GM11168 (cell line): ENCODE measurements around the gene SLC2A4.
"Not testable (repeated sequence)": the region's sequence is repeated elsewhere in the genome, so short reads cannot be mapped to it uniquely, and the experiment has no call there.

Experiments
- in situ Hi-C: fragments of 300-500 bp; cut with MboI; formaldehyde crosslinking; loops from one replicate; pipeline ENCODE4 v1.12.0; 2022; ENCODE audit warnings: low sequenced_read_pairs; ENCODE audit not compliant: unreplicated experiment

The SLC2A4 gene

DNA sequence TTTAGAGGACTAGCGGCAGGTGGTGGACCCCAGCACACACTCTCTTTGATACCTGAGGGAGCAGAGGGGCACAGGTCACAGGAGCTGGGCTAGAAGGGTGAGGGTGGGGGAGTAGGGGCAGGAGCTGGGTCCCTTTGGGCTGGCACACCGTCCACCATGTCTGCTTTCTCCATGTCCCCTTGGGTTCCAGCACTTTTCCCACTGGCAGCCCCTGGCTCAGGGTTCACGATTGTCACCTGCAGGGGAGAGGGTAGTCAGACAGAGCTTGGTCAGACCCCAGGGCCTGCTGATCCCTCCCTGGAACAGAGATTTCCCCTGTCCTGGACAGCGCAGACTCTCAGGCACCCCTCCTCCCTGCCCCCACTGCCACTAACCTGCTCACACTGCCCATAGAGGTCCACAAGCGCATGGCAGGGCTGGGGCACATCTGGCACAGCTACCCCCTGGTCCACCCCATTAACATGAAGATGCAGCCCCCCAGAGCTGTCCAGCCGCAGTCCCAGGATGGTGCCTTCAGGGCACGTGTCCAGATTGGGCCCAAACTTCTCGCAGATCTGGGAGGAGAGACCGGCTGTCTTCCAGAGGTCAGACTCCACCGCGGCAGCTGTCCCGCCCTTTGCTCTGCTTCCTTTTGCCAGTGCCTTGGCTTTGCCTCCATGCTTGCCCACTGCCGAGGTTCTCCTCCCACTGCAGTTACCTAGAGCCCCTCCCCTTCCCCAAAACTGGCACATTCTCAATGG is 36.8 kb downstream of the SLC2A4 start:
- in situ Hi-C loops, result no loop called here

DNA sequence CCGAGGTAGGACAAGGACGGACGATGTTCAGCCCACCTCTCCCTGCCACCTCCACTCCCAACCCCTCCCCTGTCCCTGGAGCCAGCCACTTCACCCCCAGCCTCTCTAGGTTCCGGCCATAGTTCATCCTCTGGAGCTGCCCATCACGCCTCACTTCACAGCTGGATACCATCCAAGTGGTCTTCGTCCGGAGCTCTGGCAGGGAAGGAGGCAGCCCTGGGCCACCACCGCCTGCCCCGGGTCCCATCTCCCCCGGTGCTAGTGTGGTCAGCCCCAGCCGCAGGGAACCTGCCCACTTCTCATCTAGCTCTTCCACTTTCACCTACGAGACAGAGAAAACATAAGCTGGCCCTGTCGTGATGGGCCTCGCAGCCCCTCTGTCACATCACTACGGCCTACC is 39.9 kb downstream of the SLC2A4 start:
- in situ Hi-C loops, result no loop called here

DNA sequence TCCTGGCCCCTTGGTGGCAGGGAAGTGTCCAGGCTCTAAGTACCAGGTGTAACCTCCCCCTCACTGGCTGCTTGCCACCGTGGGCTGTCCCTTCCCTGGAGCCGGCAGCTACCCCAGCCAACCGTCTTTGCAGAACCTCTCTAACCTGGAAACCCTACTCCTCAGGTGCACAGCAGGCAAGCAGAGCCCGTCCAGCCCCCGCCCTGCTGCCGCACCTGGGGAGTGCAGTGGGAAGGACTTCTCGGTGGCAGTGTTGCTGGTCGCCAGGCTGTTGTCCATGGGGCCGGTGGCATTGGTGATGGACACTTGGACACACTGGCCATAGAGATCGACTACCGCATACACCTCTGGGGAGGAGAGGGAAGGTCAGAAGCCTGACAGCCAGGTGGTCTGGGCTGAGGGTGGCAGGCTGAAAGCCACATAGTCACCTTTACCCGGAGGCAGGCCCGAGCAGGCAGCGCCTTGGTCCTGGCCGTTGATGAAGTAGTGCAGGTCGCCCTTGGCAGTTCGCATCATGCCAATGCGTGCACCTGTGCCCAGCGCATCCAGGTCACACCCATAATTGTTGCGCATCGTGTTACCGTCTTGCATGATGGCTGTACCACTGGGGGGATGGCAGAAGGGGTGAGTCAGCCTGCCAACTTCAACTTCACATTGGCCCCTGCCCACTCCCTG is 41.1 kb downstream of the SLC2A4 start:
- in situ Hi-C loops, result no loop called here

DNA sequence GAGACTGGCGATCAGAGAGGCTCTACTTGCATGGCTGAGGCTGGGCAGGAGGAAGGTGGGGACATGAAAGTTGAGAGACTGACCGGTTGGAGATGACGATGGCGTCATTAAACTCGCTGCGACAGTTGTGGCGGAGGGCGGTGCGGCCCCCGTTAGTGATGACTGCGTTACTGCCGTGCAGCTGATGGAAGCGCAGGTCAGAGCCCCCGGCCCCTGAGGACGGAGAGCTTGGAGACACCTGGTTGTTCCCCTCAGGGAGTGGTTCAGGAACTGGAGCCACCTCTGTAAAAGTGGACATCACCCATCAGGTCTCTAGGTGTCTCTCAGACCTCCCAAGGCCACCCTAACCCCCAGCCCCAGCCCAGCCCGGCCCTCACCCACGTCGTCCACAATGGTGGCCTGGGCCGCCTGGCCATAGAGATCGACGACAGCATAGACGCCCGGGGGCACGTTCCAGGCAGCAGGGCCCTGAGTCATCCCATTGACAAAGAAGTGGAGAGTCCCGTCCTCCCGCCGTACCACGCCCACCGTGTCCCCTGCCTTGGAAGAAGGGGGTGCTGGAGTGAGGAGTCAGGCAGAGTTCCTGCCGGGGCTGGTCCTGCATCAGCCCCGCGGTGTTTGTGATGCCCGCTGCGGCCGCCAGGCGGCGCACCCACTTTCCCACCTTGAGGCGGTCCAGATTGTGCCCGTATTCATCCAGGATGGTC is 42.4 kb downstream of the SLC2A4 start:
- in situ Hi-C loops, result no loop called here

DNA sequence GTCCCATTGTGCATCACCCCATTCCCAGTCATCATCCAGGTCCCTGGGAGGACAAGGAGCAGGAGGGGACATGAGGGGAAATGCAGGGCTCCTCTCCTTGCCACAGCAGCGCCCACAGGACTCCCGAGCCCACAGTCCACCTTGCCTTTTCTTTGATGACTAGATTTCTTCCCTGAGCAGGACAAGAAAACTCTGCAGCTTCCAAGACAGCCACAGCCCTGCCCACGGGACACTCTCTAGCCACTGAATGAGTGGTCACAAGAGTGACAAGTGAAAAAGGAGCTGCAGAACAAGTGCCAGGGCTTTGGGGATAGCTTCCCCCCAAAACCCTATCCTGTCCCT is 42.9 kb downstream of the SLC2A4 start:
- in situ Hi-C loops, result no loop called here

DNA sequence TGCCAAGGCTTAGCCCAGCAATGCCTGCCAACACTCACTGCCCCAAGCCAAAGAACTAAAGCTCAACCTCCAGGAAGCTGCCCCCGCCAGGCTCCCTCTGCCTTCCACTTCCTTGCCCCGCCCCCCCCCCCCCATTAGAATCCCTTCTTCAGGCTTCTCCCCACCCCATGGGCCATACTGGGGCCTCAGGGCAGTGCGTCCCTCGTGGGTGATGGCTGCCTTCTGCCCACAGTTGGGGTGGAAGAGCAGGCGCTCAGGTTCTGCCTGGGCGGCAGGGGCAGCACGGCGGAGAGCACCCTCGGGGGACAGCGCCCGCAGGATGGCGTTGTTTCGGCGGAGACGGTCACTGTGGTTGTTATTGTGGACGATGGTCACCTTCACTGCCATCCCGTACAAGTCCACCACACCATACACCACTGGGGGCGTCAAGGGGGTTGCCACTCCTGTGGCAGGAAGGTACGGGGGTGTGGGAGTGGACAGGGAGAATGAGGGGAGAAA is 43.6 kb downstream of the SLC2A4 start:
- in situ Hi-C loops, result no loop called here

DNA sequence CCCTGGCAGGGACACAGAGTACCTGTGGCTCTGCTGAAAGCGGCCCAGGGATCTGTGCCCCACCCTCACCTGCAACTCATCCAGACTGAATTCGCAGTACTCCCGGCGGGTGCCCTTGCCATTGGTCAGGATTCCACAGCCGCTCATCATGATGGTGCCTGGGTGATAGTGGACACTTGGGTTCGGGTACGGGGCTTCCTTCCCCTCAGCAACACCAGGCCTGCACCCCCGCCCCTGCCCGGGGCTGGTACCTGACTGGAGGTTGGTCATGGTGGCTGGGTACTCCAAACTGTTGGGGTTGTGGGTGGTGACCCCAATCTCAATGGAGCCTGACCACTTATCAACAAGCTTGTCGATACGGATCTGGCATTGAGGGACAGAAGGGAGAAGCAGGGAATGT is 44.7 kb downstream of the SLC2A4 start:
- in situ Hi-C loops, result no loop called here

DNA sequence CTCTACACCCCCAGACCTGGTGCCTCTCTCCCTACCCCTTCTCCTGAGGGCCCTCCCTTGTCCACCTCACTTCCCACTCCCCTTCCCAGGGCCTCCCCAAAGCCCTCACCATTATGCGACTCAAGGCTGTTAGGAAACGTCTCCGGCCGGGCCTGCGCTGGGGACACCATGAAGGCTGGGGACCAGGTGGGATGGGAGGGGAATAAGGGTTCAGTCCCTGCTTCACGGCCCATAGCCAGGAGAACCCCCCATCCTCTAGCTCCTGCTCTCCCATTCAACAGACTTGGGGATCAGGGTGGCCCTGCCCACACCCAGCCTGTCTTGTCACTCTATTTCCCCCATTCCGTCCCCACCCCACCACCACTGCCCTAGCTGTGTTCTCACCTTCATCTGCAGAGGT is 45.5 kb downstream of the SLC2A4 start:
- in situ Hi-C loops, result no loop called here

DNA sequence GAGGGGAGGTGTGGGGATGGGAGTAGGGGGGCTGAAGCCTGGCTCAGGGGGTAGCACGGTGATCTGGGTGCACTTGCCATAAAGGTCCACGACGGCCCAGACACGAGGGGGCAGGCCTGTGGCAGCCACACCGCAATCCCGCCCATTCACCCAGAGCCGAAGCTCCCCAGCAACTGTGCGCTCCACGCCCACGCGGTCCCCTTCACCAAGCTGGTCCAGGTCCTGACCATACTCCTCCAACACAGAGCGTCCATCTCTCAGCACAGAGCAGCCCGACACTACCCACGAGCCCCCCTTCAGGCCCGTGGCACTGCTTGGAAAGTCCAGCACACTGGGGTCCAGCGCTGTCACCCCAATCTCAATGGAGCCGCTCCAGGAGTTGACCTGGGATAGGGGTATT is 46.0 kb downstream of the SLC2A4 start:
- in situ Hi-C loops, result no loop called here

DNA sequence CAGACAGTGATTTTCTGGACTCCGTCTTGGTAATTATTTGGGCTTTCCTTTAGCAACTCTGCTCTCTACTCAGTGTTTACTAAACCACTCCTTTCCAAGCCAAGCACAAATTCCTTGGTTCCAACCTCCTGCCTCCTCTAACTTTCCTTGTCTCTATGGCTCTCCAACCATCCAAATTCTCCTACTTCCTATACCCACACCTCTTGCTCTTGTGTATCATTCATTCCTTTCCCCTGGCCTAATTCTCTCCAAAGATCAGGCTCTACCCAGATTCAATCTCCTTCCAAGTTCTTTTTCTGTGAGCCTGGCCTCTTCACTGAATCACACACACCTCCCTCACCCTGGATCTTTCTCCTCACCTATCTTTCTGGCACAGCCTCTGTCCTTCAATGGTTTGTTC is 46.5 kb downstream of the SLC2A4 start:
- in situ Hi-C loops, result no loop called here

DNA sequence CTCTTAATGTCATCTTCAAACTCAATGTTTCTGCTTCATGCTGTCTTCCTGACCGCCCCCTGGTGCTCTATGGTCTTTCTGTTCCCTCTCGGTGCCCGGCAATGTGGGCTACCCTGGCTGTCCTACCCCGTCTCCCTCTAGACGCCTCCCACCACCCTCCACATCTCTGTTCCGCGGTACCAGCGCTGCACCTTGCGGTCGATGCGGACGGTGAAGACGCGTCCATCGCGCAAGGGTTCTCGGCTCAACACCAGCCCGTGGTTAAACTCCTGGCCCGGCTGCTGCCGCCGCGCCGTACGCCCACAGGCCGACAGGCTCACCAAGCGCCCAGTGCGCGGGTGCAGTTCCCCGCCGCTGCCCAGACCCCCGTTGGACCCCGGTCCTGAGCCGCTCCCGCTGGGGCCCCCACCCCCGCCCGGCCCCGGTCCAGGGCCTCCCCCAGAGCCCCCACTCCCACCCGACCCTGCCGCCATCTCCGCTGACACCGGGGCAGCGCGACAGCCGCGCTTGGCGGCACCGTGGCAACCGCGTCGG is 47.4 kb downstream of the SLC2A4 start, which contains the start of gene NEURL4:
TSS of gene NEURL4 (minus strand) at position 496 of the 534 bp plus-strand sequence. CDS start at position 473, 23 bp downstream.
- in situ Hi-C loops, result no loop called here

DNA sequence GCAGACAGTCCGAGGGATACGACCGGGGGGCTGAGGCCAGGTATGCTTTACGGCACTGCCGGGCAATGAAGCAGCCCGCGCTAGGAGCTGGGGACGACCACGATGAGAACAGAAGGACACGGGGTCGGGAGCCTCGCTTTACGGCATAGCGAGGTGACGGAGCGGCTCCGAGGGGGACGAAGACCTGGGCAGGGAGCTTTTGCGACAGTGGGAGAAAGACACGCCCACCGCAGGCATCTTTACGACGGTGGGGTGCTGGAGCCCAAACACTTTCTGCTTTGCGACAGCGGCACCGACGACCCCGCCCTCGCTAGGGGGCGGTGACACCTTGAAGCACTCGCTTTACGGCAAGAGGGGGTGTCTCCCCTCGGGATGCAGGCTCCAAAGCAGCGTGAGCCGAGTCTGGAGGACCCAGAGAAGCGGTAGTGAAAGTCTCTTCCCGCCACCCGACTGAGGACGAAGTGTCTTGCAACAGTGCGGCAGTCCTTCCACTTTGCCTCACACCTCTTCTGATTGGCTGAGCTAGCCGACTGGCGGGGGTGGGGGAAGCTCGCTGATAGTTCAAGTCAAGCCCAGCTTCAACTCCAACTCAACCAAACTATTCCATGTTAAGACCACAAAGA is 48.0 kb downstream of the SLC2A4 start:
- in situ Hi-C loops, result no loop called here

DNA sequence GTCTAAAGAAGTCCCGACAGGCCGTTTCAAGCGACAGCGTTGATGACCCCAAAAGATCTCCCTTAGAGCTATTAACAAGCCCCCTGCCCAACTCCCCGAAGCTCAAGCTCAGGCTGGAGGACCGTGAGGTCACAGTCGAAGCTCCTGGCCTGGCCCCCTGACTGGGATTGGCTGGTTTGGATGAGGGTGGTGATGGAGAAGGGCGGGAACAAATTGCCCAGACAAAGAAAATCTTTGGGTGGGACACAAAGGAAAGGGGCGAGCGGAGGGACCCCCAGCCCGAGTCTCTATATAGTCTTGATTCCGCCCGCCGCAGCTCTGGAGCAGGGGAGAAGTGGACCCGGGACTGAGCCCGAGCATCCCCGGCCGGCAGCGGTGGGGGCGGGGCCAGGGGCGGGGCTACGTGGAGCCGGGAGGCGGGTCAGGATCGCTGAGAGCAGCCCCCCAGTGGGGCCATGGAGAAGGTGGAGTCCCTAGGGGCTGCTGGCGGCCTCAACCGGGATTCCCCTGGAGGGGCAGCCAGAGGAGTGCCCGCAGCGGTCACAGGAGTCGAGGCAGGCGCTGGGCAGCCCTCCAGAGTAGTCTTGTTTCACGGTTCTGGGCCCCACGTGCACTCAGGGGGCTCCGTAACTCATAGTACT is 48.6 kb downstream of the SLC2A4 start:
- in situ Hi-C loops, result no loop called here

DNA sequence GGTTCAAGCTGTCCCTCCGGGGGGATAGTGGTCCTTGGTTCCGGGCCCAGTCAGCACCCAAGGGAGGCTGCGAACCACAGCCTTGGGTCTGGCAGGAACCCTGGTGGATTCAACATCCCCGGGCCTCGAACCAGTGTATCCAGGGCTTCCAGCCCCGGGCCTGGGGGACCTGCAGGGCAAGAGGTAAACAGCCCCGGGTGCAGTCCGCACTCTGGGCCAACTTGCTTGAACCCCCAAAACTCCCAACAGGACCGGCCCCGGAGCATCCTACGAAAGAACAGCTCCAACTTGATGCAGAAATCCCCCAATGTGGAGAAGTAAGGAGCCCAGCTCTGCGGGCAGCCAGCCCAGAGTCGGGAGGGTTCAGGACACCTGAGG is 49.1 kb downstream of the SLC2A4 start:
- in situ Hi-C loops, result no loop called here

DNA sequence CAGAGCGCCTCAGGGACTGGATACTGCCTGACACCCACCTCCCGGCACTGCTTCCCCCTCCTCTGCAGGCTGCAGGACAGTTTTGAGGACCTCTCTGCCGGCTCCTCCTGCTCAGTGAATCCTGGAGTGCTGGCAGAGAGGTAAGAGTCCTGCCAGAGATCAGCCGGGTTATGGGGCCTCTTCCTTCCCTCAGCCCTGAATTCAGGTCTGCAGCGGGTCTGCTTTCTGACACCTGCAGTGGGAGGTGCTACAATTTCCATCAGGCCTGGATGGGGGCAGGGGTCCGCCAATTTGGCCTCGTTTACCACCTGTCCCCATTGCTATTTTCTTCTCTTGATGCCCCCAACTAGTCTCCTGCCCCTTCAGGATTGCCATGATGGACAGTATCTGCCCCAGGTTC is 50.6 kb downstream of the SLC2A4 start:
- in situ Hi-C loops, result no loop called here

DNA sequence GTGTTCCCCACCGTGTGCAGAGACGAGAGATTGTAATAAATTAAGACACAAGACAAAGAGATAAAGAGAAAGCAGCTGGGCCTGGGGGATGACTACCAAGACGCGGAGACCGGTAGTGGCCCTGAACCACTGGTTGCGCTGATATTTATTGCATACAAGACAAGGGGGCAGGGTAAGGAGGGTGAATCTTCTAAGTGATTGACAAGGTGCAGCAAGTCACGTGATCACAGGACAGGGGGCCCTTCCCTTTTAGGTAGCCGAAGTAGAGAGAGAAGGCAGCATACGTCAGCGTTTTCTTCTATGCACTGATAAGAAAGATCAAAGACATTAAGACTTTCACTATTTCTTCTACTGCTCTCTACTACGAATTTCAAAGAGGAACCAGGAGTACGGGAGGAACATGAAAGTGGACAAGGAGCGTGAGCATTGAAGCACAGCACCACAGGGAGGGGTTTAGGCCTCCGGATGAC is 51.1 kb downstream of the SLC2A4 start:
- in situ Hi-C loops, result not testable (repeated sequence)

DNA sequence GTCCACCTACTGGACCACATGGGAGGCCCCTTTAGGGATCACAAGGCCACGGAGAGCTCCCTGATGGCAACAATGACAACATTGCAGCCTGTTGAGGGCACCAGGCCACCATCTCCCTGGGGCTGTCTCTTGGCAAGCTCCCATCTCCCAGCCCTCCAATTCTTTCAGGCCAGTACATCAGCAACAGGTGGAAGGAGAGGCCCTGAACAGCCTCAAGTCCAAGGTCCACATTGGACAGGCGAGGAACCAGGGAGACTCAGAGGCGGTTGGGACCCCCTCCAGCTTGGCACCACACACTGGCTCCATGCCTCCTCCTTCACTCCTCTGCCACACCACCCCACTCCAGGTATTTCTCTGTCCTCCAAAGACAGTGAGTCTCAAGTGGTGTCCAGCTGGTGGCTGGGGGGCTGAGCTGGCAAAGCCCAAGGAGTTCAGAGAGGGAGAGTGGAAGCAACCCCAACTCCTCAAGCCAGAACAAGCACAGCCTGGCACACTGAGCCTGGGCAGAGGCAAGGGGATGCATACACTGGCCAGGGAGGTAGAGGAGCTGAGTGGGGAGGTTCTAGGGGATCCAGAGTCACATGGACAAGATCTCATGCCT is 53.5 kb downstream of the SLC2A4 start:
- in situ Hi-C loops, result no loop called here

DNA sequence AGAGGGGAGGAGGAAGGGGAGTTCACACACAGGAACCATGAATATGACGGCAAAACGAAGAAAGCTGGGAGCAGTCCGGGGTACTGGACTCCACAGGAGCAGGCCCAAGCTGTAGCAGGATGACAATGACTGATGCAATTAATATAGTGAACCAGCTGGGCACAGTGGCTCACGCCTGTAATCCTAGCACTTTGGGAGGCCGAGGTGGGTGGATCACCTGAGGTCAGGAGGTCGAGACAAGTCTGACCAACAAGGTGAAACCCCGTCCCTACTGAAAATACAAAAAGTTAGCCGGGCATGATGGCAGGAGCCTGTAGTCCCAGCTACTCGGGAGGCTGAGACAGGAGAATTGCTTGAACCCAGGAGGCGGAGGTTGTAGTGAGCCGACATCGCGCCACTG is 54.2 kb downstream of the SLC2A4 start:
- in situ Hi-C loops, result not testable (repeated sequence)
